ENCODE results near the gene IL4R.

The IL4R gene

GRCh38 chr16:27312580-27313421 is 973 bp upstream of the IL4R start:
- H3K27ac ChIP-seq: peak overlapping the region; percentile 99
- no peak for DNase-seq (ENCODE audit: low read depth, low spot score)

GRCh38 chr16:27314161-27314723 is 468 bp downstream of the IL4R start:
- DNase-seq (ENCODE audit: low read depth, low spot score): peak; percentile 83
- peak overlapping the region; percentile 99 for H3K27ac ChIP-seq

GRCh38 chr16:27314986-27315332 is 1.2 kb downstream of the IL4R start:
- DNase-seq (ENCODE audit: low read depth, low spot score): no peak
- H3K27ac ChIP-seq: peak overlapping the region; percentile 99

- DNase-seq (ENCODE audit: low read depth, low spot score): peak; percentile 75
- peak overlapping the region; percentile 99 for H3K27ac ChIP-seq
Observed at GRCh38 chr16:27315333-27316037, 1.7 kb downstream of the IL4R start.

- peak overlapping the region; percentile 99 for H3K27ac ChIP-seq
- no peak for DNase-seq (ENCODE audit: low read depth, low spot score)
Observed at GRCh38 chr16:27316038-27316680, 2.4 kb downstream of the IL4R start.

GRCh38 chr16:27317320-27317719 is 3.5 kb downstream of the IL4R start:
- DNase-seq (ENCODE audit: low read depth, low spot score): peak; percentile 65
- H3K27ac ChIP-seq: peak overlapping the region; percentile 99

- no peak for DNase-seq (ENCODE audit: low read depth, low spot score)
- H3K27ac ChIP-seq: peak overlapping the region; percentile 99
Observed at GRCh38 chr16:27317738-27318391, 4.1 kb downstream of the IL4R start.

GRCh38 chr16:27318392-27319256 is 4.8 kb downstream of the IL4R start:
- peak; percentile 91 for DNase-seq (ENCODE audit: low read depth, low spot score)
- peak overlapping the region; percentile 99 for H3K27ac ChIP-seq

GRCh38 chr16:27319257-27319965 is 5.6 kb downstream of the IL4R start:
- no peak for DNase-seq (ENCODE audit: low read depth, low spot score)
- peak overlapping the region; percentile 99 for H3K27ac ChIP-seq

GRCh38 chr16:27320261-27321012 is 6.7 kb downstream of the IL4R start:
- DNase-seq (ENCODE audit: low read depth, low spot score): no peak
- peak overlapping the region; percentile 99 for H3K27ac ChIP-seq

- H3K27ac ChIP-seq: peak overlapping the region; percentile 99
- DNase-seq (ENCODE audit: low read depth, low spot score): peak; percentile 20
Observed at GRCh38 chr16:27321013-27321915, 7.5 kb downstream of the IL4R start.

- peak overlapping the region; percentile 99 for H3K27ac ChIP-seq
- DNase-seq (ENCODE audit: low read depth, low spot score): peak; percentile 73
Observed at GRCh38 chr16:27322858-27323780, 9.3 kb downstream of the IL4R start.

GRCh38 chr16:27323781-27324561 is 10.2 kb downstream of the IL4R start:
- peak overlapping the region; percentile 99 for H3K27ac ChIP-seq

GRCh38 chr16:27324851-27325301 is 11.1 kb downstream of the IL4R start:
- no peak for DNase-seq (ENCODE audit: low read depth, low spot score)
- H3K27ac ChIP-seq: peak overlapping the region; percentile 99

More at GRCh38 chr16:27323781-27324561, 10.2 kb downstream of the IL4R start:
- no peak for DNase-seq (ENCODE audit: low read depth, low spot score)

GRCh38 chr16:27325736-27326135 is 12.0 kb downstream of the IL4R start:
- DNase-seq (ENCODE audit: low read depth, low spot score): no peak
- H3K27ac ChIP-seq: peak overlapping the region; percentile 99
